ENCODE data around the gene TTLL10. TPM values are rescaled to one million over a fixed set of nuclear protein-coding genes. Genes with fewer than 3 reads are reported as not detected.

TTLL10 gene
- total RNA-seq, 1 experiment from 2014 or later = not detected

DNA sequence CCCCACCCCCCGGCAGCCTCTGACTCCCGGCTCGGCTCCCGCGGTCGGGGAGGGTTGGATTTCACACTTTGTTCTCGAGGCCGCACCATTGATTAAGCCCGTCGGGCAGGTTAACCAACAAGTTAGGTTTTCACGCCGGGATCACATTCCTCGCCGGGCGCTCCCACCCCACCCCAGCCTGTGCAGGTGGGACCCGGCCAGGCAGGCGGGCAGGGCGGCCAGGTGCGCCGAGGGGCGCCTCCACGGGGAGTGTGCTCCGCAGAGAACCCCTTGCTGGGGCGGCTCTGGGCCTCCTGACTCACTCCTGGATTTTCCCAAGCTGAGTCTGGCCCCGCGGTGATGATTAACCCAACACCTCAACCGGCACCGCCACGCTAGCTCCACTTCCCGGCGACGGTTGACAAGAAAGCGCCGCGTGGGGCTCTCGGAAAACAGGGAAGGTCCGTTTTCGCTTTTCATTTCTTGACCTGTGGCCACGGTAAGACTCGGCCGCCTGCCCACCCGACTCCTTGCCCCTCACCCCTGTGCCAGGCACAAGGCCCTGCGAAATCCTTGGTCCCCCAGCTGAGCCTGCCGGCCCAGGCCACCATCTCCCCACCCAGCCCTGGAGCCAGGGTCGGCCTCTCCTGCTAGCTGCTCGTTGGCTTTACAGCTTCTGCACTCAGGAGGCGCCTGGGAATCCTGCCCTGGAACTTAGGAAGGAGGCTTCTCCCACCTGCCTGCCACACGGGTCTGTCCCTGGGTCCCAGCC lies 8.8 kb upstream of the TTLL10 start:
- CTCF ChIA-PET = interaction anchor here (1.0 to 1.2 kb wide), 2 partner anchors 23 to 42 kb away, joined by 3 to 5 read pairs; no protein-coding TSS in a partner anchor
- Mint-ChIP-seq H3K27ac (ENCODE audit: low read depth, unreplicated experiment) (no peak overlapping the region), H3K9me3 (ENCODE audit: unreplicated experiment) (no peaks in the 10 kb centered on the region), H3K4me1 (ENCODE audit: insufficient read depth, unreplicated experiment) (no peaks in the 10 kb centered on the region), H3K36me3 (ENCODE audit: insufficient read depth, unreplicated experiment) (no peaks in the 10 kb centered on the region), H3K4me3 (ENCODE audit: unreplicated experiment) (no peak overlapping the region), H3K27me3 (ENCODE audit: insufficient read depth, unreplicated experiment) (no peaks in the 10 kb centered on the region)
- POLR2A ChIA-PET = no interaction called here
- intact Hi-C loops (cut with micrococcal nuclease) = no loop called here
- no peak for DNase-seq (ENCODE audit: unreplicated experiment)
- no TSS peak for BruUV-seq (replicated peaks)
- TF ChIP-seq, protein P1, sequence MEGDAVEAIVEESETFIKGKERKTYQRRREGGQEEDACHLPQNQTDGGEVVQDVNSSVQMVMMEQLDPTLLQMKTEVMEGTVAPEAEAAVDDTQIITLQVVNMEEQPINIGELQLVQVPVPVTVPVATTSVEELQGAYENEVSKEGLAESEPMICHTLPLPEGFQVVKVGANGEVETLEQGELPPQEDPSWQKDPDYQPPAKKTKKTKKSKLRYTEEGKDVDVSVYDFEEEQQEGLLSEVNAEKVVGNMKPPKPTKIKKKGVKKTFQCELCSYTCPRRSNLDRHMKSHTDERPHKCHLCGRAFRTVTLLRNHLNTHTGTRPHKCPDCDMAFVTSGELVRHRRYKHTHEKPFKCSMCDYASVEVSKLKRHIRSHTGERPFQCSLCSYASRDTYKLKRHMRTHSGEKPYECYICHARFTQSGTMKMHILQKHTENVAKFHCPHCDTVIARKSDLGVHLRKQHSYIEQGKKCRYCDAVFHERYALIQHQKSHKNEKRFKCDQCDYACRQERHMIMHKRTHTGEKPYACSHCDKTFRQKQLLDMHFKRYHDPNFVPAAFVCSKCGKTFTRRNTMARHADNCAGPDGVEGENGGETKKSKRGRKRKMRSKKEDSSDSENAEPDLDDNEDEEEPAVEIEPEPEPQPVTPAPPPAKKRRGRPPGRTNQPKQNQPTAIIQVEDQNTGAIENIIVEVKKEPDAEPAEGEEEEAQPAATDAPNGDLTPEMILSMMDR (IDR thresholded peaks at IDR 0.05; ENCODE audit: unreplicated experiment) = no peak

DNA sequence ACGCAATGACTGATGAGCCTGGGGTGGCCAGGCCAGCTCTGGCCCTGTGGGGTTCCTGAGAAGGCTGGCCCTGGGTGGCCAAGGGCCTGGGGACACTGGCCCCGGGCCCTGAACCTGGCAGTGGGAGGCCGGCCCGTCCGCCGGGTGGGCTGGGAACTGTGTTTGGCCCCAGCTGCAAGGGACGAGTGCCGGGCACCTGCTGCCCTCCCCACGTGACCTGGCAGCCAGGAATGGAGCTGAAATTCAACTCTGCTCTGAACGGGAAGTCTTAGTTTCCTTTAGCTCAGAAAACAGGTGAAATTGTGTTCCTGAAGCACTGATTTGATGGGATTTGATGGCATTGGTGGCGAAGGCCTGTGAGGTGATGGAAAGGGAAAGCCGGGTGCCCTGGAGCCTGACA lies 8.2 kb upstream of the TTLL10 start:
- no peaks in the 10 kb centered on the region for H3K27me3 Mint-ChIP-seq (ENCODE audit: insufficient read depth, unreplicated experiment)
- H3K4me3 Mint-ChIP-seq (ENCODE audit: unreplicated experiment) = no peak overlapping the region
- no TSS peak for BruUV-seq (replicated peaks)
- ChIA-PET POLR2A (no interaction called here), CTCF (interaction anchor here (1.0 kb wide), 1 partner anchor 22 kb away, joined by 3 read pairs; no protein-coding TSS in a partner anchor)
- intact Hi-C loops (cut with micrococcal nuclease) = no loop called here
- TF ChIP-seq, protein P1 (IDR thresholded peaks at IDR 0.05; ENCODE audit: unreplicated experiment) = no peak
- H3K9me3 Mint-ChIP-seq (ENCODE audit: unreplicated experiment) = no peaks in the 10 kb centered on the region
- H3K27ac Mint-ChIP-seq (ENCODE audit: low read depth, unreplicated experiment) = no peak overlapping the region
- no peaks in the 10 kb centered on the region for H3K36me3 Mint-ChIP-seq (ENCODE audit: insufficient read depth, unreplicated experiment)
- DNase-seq (ENCODE audit: unreplicated experiment) = no peak
- H3K4me1 Mint-ChIP-seq (ENCODE audit: insufficient read depth, unreplicated experiment) = no peaks in the 10 kb centered on the region

DNA sequence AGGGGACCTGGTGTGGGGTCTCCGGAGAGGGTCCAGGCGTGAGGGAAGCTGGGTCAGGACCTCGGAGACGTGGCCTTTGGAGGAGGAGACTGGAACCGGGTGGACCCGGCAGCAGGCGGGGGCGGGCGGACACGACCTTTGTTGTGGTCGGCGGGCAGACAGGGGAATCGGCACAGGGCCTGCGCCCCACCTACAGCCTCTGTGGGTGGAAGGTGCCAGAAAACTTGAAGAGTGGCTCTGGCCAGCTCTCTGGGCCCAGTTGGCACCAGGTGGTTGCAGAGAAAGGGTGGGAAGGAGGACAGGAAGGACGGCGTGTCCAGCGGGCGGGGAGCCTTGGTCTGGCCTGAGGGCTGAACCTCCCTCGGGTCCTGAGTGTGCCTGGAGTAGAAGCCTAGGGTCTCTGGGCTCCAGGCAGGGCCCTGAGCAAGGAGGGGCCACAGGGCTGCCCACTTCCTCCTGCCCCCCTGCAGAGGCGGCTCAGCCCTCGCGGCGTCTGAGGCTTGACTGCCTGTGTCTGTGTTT lies 7.7 kb upstream of the TTLL10 start:
- POLR2A ChIA-PET = no interaction called here
- CTCF ChIA-PET = interaction anchor here (1.0 kb wide), 1 partner anchor 22 kb away, joined by 3 read pairs; no protein-coding TSS in a partner anchor
- no peak for DNase-seq (ENCODE audit: unreplicated experiment)

DNA sequence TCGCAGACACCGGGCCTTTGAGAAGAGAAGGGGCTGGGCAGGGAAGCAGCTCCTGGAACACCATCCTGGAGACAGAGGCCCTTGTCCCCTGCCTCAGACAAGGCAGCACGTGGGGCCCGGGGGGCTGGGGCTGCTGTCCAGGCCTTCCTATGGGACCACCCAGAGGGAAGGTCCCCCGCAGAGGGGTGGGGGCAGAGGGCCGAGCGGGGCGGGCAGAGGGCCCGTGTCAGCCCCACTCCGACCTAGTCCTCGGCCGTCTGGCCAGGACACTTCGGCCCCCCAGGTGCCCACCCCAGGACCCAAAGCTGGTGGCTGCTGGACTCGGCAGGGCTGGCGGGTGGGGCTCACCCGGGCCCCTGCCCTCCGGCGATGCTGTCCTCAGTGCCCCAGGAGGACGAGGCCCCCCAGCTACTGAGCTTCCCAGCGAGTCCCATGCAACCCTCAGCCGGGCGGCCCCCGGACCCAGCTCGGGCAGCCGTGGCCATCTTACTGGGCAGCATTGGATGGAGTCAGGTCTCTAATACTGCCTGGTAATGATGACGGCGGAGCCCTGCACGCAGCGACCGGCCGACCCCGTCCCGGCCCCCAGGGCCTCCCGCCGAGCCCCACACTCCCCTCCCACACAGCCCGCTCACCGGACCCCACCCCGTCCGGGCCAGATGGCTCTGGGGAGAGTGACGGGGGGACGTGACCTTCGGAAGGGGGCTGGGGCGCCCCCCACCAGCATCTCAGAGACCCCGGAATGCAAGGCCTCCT lies 6.9 kb upstream of the TTLL10 start:
- Mint-ChIP-seq H3K9me3 (ENCODE audit: unreplicated experiment) (no peaks in the 10 kb centered on the region), H3K4me1 (ENCODE audit: insufficient read depth, unreplicated experiment) (no peaks in the 10 kb centered on the region), H3K36me3 (ENCODE audit: insufficient read depth, unreplicated experiment) (no peaks in the 10 kb centered on the region), H3K27ac (ENCODE audit: low read depth, unreplicated experiment) (no peak overlapping the region), H3K4me3 (ENCODE audit: unreplicated experiment) (no peak overlapping the region), H3K27me3 (ENCODE audit: insufficient read depth, unreplicated experiment) (no peaks in the 10 kb centered on the region)
- no TSS peak for BruUV-seq (replicated peaks)
- TF ChIP-seq, protein P1 (IDR thresholded peaks at IDR 0.05; ENCODE audit: unreplicated experiment) = no peak
- CTCF ChIA-PET = no interaction called here
- POLR2A ChIA-PET = no interaction called here
- intact Hi-C loops (cut with micrococcal nuclease) = no loop called here
- no peak for DNase-seq (ENCODE audit: unreplicated experiment)

More for the DNA sequence above, 7.7 kb upstream of the TTLL10 start:
- Mint-ChIP-seq H3K9me3 (ENCODE audit: unreplicated experiment) (no peaks in the 10 kb centered on the region), H3K27ac (ENCODE audit: low read depth, unreplicated experiment) (no peak overlapping the region), H3K36me3 (ENCODE audit: insufficient read depth, unreplicated experiment) (no peaks in the 10 kb centered on the region), H3K4me1 (ENCODE audit: insufficient read depth, unreplicated experiment) (no peaks in the 10 kb centered on the region), H3K4me3 (ENCODE audit: unreplicated experiment) (no peak overlapping the region), H3K27me3 (ENCODE audit: insufficient read depth, unreplicated experiment) (no peaks in the 10 kb centered on the region)
- BruUV-seq (replicated peaks) = no TSS peak
- TF ChIP-seq, protein P1 (IDR thresholded peaks at IDR 0.05; ENCODE audit: unreplicated experiment) = no peak
- intact Hi-C loops (cut with micrococcal nuclease) = no loop called here
